Measurements from ENCODE around the gene MVB12B. TPM values are rescaled to one million over a fixed set of nuclear protein-coding genes. Genes with fewer than 3 reads are reported as not detected.
A peak's percentile ranks its signal among the peaks of the same experiment; 100 is the strongest.
"Not testable (repeated sequence)": the region's sequence is repeated elsewhere in the genome, so short reads cannot be mapped to it uniquely, and the experiment has no call there.

MVB12B gene
- total RNA-seq = 10 to 100 TPM in 2 of 6 experiments, 1 to 10 TPM in 4; 7.2 to 16.2 (median 9.1) TPM
- long read RNA-seq, partial matches to known transcripts = 0 of 2 reads
- long read RNA-seq, other reads (novel, unspliced or antisense) = 2 of 2 reads

- ATAC-seq (peak; percentile 65 to 75 (median 68)), DNase-seq (peak in 2 of 3 donors; percentile 53 to 55)
- no peak for TF ChIP-seq CTCF (IDR thresholded peaks at IDR 0.05)
- TF ChIP-seq POLR2A (IDR thresholded peaks at IDR 0.05) = no peak
- Histone ChIP-seq H3K9me3 (peaks cover 0 to 8% (median 5%) of the 10 kb centered on the region in 4 donors), H3K27ac (peak within 1 kb of the TSS in 2 of 3 donors; percentile 22 to 43), H3K27me3 (no peaks in the 10 kb centered on the region), H3K4me1 (peaks cover 0 to 5% (median 0%) of the 10 kb centered on the region in 4 donors), H3K36me3 (no peaks in the 10 kb centered on the region), H3K4me3 (peak within 1 kb of the TSS; percentile 49 to 73 (median 64))
- intact Hi-C loops (cut with DNase I) = no loop called here
- 90% methylated on average over 2 of the region's 94 CpGs for WGBS (ENCODE audit: insufficient coverage, low coverage, low lambda C conversion rate, missing lambda C conversion rate)
Measured at GRCh38 chr9:126326228-126327005, at the start of gene MVB12B. Gene MVB12B, plus strand, starts transcription at chr9:126326829. Its CDS starts 101 bp downstream, at chr9:126326930.

GRCh38 chr9:126283799-126284465 lies 42.7 kb upstream of the MVB12B start:
- no peak overlapping the region for H3K27ac ChIP-seq
- ATAC-seq (no peak), DNase-seq (no peak)
- TF ChIP-seq POLR2A (IDR thresholded peaks at IDR 0.05) (no peak), CTCF (IDR thresholded peaks at IDR 0.05) (no peak)
- no peaks in the 10 kb centered on the region for H3K9me3 ChIP-seq
- H3K27me3 ChIP-seq = no peaks in the 10 kb centered on the region
- H3K4me1 ChIP-seq = no peaks in the 10 kb centered on the region
- H3K4me3 ChIP-seq = no peak overlapping the region
- intact Hi-C loops (cut with DNase I) = no loop called here
- WGBS (ENCODE audit: insufficient coverage, low coverage, low lambda C conversion rate, missing lambda C conversion rate) = 80% methylated on average over 1 of the region's 9 CpGs
- H3K36me3 ChIP-seq = no peaks in the 10 kb centered on the region

- 50% methylated on average over 2 of the region's 2 CpGs for WGBS (ENCODE audit: insufficient coverage, low coverage, low lambda C conversion rate, missing lambda C conversion rate)
- ATAC-seq; H3K4me3 ChIP-seq; H3K27ac ChIP-seq; H3K27me3 ChIP-seq; DNase-seq; H3K4me1 ChIP-seq; H3K36me3 ChIP-seq; H3K9me3 ChIP-seq; intact Hi-C loops (cut with DNase I): not testable (repeated sequence)
Measured at GRCh38 chr9:126285652-126286051, 41.0 kb upstream of the MVB12B start.

GRCh38 chr9:126287166-126287866 lies 39.3 kb upstream of the MVB12B start:
- H3K4me3 ChIP-seq = no peak overlapping the region
- WGBS (ENCODE audit: insufficient coverage, low coverage, low lambda C conversion rate, missing lambda C conversion rate) = 88% methylated on average over 6 of the region's 6 CpGs

More at GRCh38 chr9:126287166-126287866, 39.3 kb upstream of the MVB12B start:
- no peak for ATAC-seq
- Histone ChIP-seq H3K9me3 (no peaks in the 10 kb centered on the region), H3K27ac (no peak overlapping the region), H3K27me3 (no peaks in the 10 kb centered on the region), H3K36me3 (no peaks in the 10 kb centered on the region), H3K4me1 (no peaks in the 10 kb centered on the region)
- no peak for TF ChIP-seq POLR2A (IDR thresholded peaks at IDR 0.05)
- no peak for TF ChIP-seq CTCF (IDR thresholded peaks at IDR 0.05)
- intact Hi-C loops (cut with DNase I) = no loop called here
- DNase-seq = no peak
